HG02840 (cell line): ENCODE results near the gene KDM2B.

ENCODE experiments used
- ATAC-seq: cut with Tn5 transposase; IDR thresholded peaks from one replicate; pipeline ENCODE4 v1.9.1; 2021; ENCODE audit warnings: mild to moderate bottlenecking, moderate library complexity, moderate number of reproducible peaks; ENCODE audit not compliant: unreplicated experiment, low FRiP score

Gene KDM2B

DNA sequence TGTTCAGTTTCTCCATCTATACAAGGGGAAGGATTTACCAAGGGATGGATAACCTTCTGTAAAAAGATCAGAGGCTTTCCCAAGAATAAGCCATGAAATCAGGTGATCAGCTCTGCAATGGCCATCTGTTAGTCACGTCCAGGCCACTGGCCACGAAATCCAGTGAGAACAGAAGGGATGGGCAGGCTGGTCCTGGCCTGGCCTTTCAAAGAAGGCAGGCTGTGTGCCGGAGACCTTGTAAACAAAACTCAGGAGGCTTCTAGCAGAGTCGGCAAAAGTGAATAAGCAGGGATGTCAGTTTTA is 112.4 kb downstream of the KDM2B start:
- no peak for ATAC-seq

DNA sequence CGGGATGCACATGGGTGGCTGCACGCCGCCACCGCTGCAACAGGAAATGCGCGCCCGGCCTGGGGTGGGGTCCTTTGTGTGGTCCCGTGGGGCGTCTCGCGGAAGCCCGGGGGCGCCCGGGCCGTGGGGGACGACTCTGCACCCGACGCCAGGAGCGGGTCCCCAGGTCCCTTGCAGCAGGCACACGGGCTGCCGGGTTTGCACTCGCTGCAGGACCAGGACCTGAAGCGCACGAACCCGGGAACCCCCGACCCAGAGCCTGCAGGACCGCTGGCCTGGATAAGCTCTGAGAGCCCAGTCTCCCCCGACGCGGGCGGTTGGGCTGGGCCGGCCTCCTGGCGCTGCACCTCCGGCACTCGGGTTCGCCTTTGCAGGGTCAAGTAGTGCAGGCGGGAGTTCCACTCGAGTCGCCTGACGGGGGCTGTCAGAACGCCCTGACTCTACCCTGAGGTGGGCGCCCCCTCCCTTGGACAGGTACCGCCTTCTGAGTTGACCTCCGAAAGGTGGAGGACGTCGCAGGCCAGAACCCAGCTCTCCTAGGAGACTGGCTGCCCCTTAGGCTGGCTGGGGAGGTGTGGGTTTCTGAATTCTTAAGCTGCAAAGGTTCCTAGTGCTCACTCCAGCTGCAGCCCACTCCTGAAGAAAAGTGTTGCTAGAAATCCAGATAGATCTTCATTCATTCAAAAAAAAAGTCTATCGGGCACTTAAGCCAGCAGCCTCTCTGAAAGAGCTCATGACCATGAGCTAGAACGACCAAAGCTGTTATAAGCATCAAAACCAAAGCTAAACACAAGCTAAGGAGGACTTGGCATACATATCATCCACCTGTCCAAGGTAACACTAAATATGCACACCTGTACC is 113.0 kb downstream of the KDM2B start:
- ATAC-seq: peak; percentile 8

DNA sequence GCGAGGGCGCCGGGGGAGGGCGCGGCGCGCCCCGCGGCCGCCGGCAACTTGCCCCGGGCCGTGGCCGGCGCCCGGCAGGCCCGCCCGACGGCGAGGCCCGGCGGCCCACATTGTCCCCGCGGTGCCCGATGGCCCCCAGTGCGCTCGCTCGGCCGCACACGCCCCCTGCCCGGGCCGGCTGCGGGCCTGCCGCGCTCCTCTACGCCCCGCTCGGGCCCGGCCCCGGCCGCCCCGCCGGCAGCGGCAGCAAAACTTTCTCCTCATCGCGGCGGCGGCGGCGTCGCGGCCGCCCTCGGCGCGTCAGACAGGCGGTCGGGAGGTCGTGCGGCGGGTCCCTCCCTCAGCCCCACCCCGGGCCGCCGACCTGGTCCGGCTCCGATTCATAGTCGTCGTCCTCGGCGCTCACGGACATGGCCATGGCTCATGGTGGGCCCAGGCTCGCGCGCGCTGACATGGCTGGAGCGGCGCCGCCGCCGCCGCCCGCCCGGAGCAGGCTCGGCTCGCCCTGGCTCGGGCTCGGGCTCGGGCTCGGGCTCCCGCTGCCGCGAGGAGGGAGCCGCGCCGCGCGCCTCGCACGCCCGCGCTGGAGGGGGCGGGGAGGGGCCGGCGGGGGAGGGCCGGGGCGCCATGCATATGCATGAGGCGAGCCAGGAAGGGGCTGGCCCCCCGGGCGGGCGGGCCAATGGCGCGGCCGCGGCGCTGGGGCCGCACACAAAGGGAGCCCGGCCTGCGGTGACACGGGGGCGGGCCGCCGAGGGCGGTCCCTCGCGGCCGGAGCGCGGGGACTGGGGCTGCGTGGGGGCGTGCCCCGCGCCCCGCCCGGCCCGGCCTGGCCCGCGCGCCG is 113.8 kb downstream of the KDM2B start:
- peak; percentile 88 for ATAC-seq

DNA sequence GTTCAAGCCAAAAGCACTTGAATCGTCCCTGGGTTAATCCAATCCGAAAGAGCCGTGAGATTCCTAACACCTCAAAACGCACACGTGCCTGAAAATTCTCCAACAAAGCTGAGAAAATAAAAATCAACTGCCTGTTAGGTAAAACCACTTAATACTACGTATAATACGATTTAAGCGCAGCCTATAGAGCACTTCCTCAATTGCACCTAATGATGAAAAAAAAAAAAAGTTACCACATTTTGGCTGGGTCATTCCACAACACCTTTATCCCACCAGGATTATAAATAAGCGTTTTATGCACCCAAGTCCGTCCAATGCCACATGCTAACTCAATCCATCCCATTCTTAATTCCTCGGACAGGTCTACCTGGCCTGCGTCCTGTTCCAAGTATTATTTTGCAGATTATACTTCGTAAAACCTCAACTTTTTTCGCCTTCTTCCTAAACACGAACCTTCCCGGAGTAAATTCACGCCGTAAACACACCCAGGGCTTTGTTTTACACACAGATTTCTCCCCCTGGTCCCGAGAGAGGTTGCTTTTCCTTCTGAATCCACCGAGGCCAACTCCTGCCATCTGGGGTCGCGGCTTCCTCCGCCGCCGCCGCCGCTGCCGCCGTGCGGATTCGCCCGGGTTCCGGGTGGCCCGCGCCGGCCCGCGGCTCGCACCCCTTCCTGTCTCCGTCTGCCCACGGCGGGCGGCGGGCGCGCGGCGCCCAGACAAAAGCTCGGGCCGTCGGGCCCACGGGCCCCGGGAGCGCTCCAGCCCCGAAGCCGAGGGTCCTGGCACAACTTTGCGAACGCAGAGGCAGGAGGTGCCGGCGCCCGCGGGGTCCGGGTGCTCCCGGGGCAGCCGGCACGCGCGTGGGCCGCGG is 114.7 kb downstream of the KDM2B start:
- peak; percentile 3 for ATAC-seq

DNA sequence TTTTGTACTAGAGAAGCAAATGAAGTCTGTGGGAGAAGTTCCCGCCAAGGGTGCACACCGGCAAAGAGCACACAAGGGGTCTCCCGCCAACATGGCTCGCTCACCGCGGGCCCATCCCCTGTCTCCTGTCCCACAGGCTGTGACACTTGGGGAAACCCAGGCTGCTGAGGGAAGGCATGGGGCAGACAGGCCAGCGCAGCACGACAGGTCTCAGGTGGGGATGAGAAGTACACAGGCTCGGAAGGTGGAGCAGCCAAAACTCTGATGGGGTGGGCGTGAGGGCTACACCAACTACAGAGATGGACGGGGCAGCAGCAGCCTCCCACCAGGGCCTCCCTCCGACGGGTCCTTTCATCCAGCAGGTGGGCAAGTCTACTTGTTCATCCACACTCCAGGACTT is 116.5 kb downstream of the KDM2B start:
- no peak for ATAC-seq

DNA sequence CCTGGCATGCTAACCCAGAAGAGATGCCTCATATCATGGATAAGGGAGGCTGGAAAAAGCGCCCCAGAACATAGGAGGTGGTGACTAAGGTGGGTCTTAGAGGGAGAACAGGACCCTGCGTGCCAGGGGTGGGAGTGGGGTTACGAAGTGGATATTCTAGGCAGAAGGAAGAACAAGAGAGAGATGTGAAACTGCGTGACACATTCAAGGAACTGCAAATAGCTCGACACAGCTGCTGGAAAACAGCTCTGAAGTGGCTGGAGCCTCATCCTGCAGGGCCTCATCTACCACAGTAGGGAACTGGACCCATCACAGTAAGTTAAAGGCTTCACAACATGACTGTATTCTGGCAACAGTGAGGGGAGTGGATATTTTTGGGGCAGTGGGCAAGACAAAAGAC is 119.8 kb downstream of the KDM2B start:
- no peak for ATAC-seq

DNA sequence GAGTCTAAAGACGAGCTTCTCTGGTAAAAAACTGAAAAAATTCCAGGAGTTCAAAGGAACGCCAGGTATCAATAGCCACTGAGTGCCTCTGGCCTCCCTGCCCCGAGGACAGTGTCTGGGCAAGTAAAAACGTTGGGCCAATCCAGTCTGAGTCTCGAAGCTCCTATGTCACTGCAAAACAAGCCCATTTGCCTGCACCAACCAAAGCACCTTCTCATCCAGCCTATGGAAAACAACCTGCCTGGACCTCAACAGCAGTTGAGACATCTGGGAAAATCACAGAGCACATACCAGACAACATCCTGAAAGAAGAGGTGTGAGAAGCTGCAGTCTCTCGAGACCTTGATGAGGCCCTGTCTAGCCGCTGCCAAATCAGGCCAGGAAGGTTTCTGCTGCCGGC is 124.3 kb downstream of the KDM2B start:
- ATAC-seq: no peak

DNA sequence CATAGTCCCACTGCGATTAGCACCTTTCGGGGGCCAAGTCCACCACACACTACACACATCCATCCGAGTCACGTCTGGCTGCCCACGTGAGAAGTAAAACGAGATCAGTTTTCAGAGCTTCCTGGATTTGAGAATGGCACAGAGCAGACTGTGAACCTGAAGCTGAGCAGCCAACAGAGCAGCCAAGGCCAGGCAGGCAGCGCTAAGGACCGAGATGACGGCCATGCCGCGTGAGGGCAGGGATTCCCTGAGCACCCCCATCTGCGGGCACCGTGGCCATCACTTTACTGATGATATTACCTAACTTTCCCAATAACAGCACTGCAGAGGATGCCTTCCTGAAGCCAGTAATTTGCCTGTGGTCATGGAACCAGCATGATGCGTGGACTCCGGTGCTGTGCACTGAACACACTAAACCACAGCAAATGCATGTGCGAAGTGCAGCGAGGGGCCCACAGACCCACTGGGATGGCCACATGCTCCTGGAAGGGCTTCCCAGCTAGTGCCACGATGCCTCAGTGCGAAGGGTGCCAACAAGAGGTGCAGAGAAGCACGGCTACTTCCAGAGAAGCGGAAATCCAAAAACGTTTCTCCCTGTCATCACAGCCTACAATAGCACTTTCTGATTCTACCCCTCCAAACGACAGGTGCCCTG is 124.9 kb downstream of the KDM2B start:
- ATAC-seq: no peak

DNA sequence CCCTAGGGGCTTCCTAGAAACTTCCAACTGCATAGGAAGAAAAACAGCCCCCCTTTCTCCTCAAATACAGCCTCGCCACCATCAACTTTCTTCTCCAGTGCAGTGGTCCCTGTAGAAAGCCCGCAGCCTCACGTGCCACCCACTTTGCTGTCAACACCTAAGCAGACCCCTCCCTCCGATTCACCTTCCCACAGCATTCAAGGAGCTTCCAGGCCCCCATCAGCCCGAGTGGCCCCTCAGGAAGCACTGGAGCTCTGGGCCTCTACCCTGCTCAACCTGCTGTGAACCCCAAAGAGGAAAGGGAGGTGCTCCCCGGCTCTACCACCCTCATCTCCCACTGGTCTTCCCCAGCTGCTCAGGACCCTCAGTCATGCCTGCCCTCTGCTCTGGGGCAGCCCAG is 125.9 kb downstream of the KDM2B start:
- ATAC-seq: no peak

DNA sequence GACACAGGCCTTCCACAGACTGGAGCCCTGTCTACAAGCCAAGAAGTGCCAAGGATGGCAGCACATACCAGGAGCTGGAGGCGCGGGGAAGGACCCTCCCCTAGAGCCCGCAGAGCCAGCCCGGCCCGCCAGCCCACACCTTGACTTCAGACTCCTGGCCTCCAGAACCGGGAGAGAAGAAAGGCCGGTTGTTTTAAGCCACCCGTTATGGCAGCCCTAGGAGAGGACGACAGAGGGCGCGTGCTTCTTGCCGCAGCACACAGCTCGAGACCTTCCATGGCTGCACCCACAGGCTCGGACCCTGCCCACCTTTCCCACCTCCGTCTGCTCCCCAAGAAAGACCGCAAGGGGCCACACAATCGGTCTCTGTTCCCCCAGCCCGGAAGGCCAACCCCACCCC is 127.2 kb downstream of the KDM2B start:
- no peak for ATAC-seq

DNA sequence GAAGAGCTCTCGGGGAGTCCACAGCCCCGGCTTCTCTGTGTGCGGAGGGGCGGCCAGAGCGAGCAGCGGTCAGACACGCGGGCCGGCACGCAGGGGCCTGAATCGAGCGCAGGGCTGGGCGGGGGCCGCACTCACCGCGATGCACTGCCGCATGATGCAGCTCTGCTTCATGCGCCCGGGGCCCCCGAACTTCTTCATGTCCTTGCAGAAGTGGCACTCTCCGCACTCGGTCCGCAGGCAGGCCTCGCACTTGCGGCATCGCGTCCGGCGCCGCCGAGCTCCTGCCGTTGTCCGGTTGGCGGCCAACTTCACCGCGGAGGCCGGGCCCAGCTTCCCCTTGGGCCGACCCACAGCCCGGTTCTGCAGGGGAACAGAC is 127.8 kb downstream of the KDM2B start:
- no peak for ATAC-seq

DNA sequence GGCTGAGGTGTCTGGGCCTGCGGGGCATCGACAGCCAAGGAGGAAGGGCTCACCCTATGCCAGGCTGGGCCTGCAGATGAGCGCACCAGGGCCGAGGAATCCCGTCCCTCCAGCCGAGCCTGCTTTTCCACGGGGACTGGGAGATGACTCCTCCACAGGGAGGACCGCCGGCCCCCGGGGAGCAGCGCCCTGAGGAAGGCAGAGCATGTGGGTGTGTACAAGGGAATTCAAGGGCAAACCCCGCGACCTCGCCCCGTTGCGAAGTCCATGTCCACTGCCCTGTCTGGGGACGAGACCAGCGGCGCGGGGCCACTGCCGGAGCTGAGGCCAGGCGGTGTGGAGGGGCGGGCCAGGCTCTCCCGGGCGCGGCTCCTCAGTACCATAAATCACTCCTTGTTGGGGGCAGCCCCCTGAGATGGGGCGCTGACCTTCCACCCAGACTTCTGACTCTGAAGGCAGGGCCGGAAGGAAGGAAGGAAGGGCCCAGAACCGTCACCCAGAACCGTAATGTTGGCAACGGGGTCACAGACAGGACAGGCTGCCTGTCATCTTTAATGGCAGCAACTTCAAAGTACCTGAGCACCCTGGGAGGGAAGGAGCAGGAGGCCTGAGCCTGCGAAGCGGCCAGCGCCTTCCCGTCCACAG is 128.4 kb downstream of the KDM2B start:
- no peak for ATAC-seq

DNA sequence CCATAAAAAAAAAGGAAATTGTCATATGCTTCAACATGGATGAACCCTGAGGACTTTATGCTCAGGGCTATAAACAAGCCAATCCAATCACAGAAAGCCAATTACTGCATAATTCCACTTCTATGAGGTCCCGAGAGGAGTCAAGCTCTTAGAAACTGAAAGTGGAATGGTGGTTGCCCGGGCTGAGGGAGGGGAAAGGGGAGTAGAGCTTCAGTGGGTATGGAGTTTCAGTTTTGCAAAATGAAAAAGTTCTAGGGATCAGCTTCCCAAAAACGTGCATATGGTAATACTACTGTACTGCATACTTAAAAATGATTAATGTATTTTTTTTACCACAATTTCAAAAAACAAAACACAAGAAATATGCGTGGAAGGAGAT is 128.9 kb downstream of the KDM2B start:
- no peak for ATAC-seq

DNA sequence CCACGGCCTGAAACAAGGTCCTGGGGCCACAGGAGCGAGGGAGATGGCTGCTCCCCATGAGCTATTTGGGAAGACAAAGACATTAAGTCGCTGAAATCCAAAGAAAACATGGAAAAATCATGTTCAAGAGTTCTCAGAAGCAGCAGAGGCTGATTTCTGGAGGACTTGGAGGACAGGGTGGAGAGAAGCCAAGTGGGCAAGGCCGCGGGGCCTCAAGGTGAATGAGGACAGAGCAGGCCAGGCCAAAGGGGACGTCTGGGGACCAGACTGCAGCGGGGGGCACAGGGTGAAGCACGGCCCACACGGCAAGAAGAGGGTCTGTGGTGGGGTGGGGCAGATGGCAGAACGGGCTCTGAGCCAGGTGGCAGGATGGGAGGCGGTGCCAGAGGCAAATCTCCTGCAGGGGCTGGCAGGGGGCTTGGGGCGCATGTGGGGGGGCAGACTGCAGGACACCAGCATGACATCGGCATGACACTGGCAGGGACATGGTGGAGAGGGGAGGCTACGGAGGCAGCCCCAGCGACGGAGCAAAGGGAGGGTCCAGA is 132.0 kb downstream of the KDM2B start:
- no peak for ATAC-seq

DNA sequence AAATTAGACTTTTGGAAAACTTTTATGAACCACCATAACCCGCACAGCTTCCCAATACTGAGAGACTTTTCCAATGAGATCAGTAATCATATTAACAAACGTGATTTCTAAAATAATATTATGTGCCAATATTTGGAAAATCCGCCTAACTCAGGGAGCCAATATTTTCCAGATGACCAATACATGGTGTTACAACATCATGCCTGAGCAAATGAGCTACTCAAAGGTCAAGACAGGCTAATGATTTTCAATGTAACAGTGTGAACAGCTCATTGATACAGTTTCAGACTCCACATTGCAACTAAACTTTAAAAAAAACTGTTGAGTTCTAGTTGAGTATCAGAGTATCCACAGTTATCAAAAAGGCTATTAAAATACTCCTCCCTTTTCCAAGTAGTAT is 134.1 kb downstream of the KDM2B start:
- ATAC-seq: no peak

DNA sequence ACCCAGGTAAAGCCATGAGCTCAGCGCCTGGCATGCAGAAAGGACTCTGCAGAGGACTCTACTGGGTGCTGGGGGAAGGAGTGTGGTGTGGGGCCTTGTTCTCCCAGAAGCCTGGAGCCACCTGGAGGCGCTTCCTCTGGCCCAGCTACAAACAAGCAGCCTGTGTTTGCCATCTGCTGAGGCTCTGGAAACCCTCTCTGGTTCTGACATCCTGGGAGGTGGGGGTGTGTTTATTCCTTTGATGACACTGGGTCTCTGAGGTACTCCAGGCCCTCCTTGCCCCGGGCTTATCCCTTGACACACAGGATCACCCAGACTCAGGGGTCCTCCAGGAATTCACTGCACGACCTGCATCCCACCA is 136.0 kb downstream of the KDM2B start:
- no peak for ATAC-seq

DNA sequence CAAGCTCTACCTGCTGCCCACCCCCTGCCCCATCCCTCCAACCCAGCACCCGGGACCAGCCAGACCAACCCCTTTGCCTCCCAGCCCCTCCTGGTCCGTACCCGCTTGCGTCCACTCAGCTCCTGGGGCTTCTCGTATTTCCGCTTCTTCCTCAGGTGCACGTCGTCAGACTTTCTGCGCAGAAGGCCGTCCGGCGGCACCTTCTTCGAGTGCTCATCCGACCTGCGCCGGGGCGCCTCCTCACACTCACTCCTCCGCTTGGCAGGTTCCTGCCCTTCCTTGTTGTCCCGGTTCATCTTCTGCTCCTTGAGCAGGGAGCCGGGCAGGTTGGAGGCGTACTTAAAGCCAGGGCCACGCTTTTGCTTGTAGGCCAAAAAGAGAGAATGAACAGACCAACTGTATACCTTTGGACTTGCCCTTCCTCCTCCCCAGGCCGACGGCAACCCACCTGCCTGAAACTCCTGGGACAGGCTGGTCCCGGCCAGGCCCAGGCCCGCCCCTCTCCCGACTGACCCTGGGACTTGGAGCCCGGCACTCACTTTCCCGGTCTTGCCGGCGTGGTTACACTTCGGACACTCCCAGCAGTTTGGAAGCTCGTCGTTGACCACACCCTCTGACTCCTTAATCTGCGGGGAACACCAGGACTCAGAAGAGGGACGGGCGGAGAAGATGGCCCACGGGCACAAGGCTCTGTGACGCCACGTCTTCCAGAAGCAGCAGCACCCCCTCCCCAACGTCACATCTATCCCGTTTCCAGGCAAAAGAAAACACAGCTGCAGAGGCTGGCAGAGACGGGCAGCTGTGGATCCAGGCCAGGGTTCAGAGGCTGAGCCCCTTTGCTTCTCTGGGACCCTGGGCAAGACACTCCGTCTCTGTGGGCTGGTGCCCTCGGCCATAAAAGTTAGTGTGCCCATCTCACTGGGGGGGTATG is 136.6 kb downstream of the KDM2B start:
- no peak for ATAC-seq

DNA sequence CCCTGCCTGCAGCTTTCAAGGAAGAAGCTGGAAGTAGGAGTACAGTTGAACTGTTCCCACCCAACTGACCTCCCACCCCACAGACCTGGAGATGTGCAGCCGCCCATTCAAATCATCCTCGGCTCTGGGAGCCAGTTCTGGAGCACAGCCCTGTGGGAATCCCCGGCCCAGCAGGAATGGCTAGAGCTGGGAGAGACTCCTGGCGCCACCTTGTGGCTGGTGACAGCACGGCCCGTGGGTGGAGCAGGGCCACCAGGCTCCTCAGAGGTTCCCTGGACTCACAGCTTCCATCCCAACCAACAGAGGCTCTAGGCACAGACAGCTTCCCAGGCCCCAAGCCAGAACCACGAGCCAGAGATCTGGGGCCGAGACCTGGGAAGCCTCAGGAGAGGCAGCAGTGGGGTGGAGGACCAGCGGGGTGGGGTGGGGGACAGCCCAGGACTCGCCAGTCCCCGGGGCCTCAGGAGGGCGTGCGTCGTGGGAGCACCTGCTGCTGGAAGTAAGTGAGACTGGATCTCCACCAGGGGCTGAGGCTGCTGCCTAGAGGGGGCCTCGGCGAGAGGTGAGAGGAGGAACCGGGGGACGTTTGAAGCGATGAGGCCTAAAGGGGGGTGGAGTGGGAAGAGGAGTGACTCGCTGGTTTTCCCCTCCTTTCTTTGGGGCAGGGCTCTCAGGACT is 137.5 kb downstream of the KDM2B start:
- ATAC-seq: no peak
